ENCODE data around the gene ZNF527.
"Not testable (repeated sequence)": the region's sequence is repeated elsewhere in the genome, so short reads cannot be mapped to it uniquely, and the experiment has no call there.

ZNF527 gene

GRCh38 chr19:37346091-37346490, 24.8 kb upstream of the ZNF527 start:
- no peak overlapping the region for H3K4me3 ChIP-seq (ENCODE audit: low read length)
- peak; percentile 80 for DNase-seq (ENCODE audit: low read depth)
- TF ChIP-seq CTCF (conservative IDR thresholded peaks at IDR 0.05; ENCODE audit: low read depth, low read length), result no peak

- no peak overlapping the region for H3K4me3 ChIP-seq (ENCODE audit: low read length)
- no peak for DNase-seq (ENCODE audit: low read depth)
- no peak for TF ChIP-seq CTCF (conservative IDR thresholded peaks at IDR 0.05; ENCODE audit: low read depth, low read length)
Observed at GRCh38 chr19:37348060-37348459, 22.8 kb upstream of the ZNF527 start.

- no peak overlapping the region for H3K4me3 ChIP-seq (ENCODE audit: low read length)
- TF ChIP-seq CTCF (conservative IDR thresholded peaks at IDR 0.05; ENCODE audit: low read depth, low read length), result no peak
- DNase-seq (ENCODE audit: low read depth), result no peak
Observed at GRCh38 chr19:37353968-37354367, 16.9 kb upstream of the ZNF527 start.

- no peak for TF ChIP-seq CTCF (conservative IDR thresholded peaks at IDR 0.05; ENCODE audit: low read depth, low read length)
- DNase-seq (ENCODE audit: low read depth), result no peak
- H3K4me3 ChIP-seq (ENCODE audit: low read length), result no peak overlapping the region
Observed at GRCh38 chr19:37355901-37356300, 15.0 kb upstream of the ZNF527 start.

- no peak for TF ChIP-seq CTCF (conservative IDR thresholded peaks at IDR 0.05; ENCODE audit: low read depth, low read length)
- peak; percentile 18 for DNase-seq (ENCODE audit: low read depth)
Observed at GRCh38 chr19:37361994-37362393, 8.9 kb upstream of the ZNF527 start.

GRCh38 chr19:37362733-37363132, 8.2 kb upstream of the ZNF527 start:
- H3K4me3 ChIP-seq (ENCODE audit: low read length), result no peak overlapping the region
- peak; percentile 31 for TF ChIP-seq CTCF (conservative IDR thresholded peaks at IDR 0.05; ENCODE audit: low read depth, low read length)
- DNase-seq (ENCODE audit: low read depth), result no peak

More at GRCh38 chr19:37361994-37362393, 8.9 kb upstream of the ZNF527 start:
- no peak overlapping the region for H3K4me3 ChIP-seq (ENCODE audit: low read length)

- not testable (repeated sequence) for DNase-seq (ENCODE audit: low read depth)
- H3K4me3 ChIP-seq (ENCODE audit: low read length), result peak overlapping the region; percentile 85
Observed at GRCh38 chr19:37370386-37370879, 466 bp upstream of the ZNF527 start.

GRCh38 chr19:37389234-37389633, 18.3 kb downstream of the ZNF527 start:
- TF ChIP-seq CTCF (conservative IDR thresholded peaks at IDR 0.05; ENCODE audit: low read depth, low read length), result no peak
- no peak for DNase-seq (ENCODE audit: low read depth)
- no peak overlapping the region for H3K4me3 ChIP-seq (ENCODE audit: low read length)

GRCh38 chr19:37391399-37391798, 20.5 kb downstream of the ZNF527 start:
- not testable (repeated sequence) for DNase-seq (ENCODE audit: low read depth)

More at GRCh38 chr19:37391399-37391798, 20.5 kb downstream of the ZNF527 start:
- not testable (repeated sequence) for H3K4me3 ChIP-seq (ENCODE audit: low read length)
